ENCODE measurements around the gene MCRIP2. TPM values are rescaled to one million over a fixed set of nuclear protein-coding genes. Genes with fewer than 3 reads are reported as not detected.

The MCRIP2 gene
- total and polyA plus RNA-seq, 7 donors, result 52.1 to 132 (median 63.4) TPM

- Histone ChIP-seq H3K9me3 (no peaks in the 10 kb centered on the region), H3K36me3 (peaks cover 0 to 21% (median 12%) of the 10 kb centered on the region in 4 donors), H3K4me1 (peaks cover 0 to 53% (median 46%) of the 10 kb centered on the region in 4 donors), H3K27me3 (peaks cover 0 to 13% (median 0%) of the 10 kb centered on the region in 3 donors), H3K4me3 (no peak overlapping the region), H3K27ac (no peak overlapping the region)
- intact Hi-C loops (cut with DNase I), result no loop called here
- DNase-seq, result no peak
- TF ChIP-seq, protein P1, sequence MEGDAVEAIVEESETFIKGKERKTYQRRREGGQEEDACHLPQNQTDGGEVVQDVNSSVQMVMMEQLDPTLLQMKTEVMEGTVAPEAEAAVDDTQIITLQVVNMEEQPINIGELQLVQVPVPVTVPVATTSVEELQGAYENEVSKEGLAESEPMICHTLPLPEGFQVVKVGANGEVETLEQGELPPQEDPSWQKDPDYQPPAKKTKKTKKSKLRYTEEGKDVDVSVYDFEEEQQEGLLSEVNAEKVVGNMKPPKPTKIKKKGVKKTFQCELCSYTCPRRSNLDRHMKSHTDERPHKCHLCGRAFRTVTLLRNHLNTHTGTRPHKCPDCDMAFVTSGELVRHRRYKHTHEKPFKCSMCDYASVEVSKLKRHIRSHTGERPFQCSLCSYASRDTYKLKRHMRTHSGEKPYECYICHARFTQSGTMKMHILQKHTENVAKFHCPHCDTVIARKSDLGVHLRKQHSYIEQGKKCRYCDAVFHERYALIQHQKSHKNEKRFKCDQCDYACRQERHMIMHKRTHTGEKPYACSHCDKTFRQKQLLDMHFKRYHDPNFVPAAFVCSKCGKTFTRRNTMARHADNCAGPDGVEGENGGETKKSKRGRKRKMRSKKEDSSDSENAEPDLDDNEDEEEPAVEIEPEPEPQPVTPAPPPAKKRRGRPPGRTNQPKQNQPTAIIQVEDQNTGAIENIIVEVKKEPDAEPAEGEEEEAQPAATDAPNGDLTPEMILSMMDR (IDR thresholded peaks at IDR 0.05), result no peak
- TF ChIP-seq EP300 (IDR thresholded peaks at IDR 0.05), result no peak
- no peak for TF ChIP-seq POLR2AphosphoS5 (IDR thresholded peaks at IDR 0.05)
- TF ChIP-seq POLR2A (IDR thresholded peaks at IDR 0.05), result no peak
- WGBS, 2 donors, result 91 to 93% methylated on average over 22 of the region's 22 CpGs
Observed at GRCh38 chr16:634051-634670, 7.5 kb upstream of the MCRIP2 start.

GRCh38 chr16:634996-635395, 6.6 kb upstream of the MCRIP2 start:
- TF ChIP-seq EP300 (IDR thresholded peaks at IDR 0.05) (no peak), POLR2A (IDR thresholded peaks at IDR 0.05) (no peak), POLR2AphosphoS5 (IDR thresholded peaks at IDR 0.05) (no peak)
- TF ChIP-seq, protein P1 (IDR thresholded peaks at IDR 0.05), result no peak
- intact Hi-C loops (cut with DNase I), result no loop called here
- H3K27ac ChIP-seq, result no peak overlapping the region
- H3K4me1 ChIP-seq, result peaks cover 0 to 44% (median 41%) of the 10 kb centered on the region in 4 donors
- peaks cover 0 to 21% (median 12%) of the 10 kb centered on the region in 4 donors for H3K36me3 ChIP-seq
- H3K9me3 ChIP-seq, result no peaks in the 10 kb centered on the region
- WGBS, 2 donors, result 83 to 89% methylated on average over 7 of the region's 7 CpGs
- peaks cover 0 to 13% (median 0%) of the 10 kb centered on the region in 3 donors for H3K27me3 ChIP-seq
- DNase-seq, result no peak
- peak overlapping the region in 3 of 4 donors; percentile 64 to 98 (median 82) for H3K4me3 ChIP-seq

GRCh38 chr16:635573-636205, 5.9 kb upstream of the MCRIP2 start:
- Histone ChIP-seq H3K36me3 (peaks cover 0 to 21% (median 12%) of the 10 kb centered on the region in 4 donors), H3K27ac (peak overlapping the region; percentile 89 to 99 (median 97)), H3K9me3 (no peaks in the 10 kb centered on the region), H3K27me3 (peaks cover 0 to 13% (median 0%) of the 10 kb centered on the region in 3 donors), H3K4me1 (peaks cover 0 to 38% (median 34%) of the 10 kb centered on the region in 4 donors), H3K4me3 (peak overlapping the region; percentile 64 to 98 (median 81))
- WGBS, 2 donors, result 1 to 4% methylated on average over 55 of the region's 55 CpGs
- TF ChIP-seq, protein P1 (IDR thresholded peaks at IDR 0.05), result no peak
- TF ChIP-seq POLR2AphosphoS5 (IDR thresholded peaks at IDR 0.05), result no peak
- no peak for TF ChIP-seq POLR2A (IDR thresholded peaks at IDR 0.05)
- no peak for TF ChIP-seq EP300 (IDR thresholded peaks at IDR 0.05)
- intact Hi-C loops (cut with DNase I), result loop anchor here (2.0 kb wide), 1 partner anchor 47 kb away; no protein-coding TSS in a partner anchor
- DNase-seq, result no peak

GRCh38 chr16:636206-637080, 5.2 kb upstream of the MCRIP2 start, which contains the start of gene METTL26:
Gene METTL26 (minus strand): TSS chr16:636305. CDS start chr16:636290, 15 bp downstream.
- no peaks in the 10 kb centered on the region for H3K9me3 ChIP-seq
- peak; percentile 19 to 35 for TF ChIP-seq POLR2A (IDR thresholded peaks at IDR 0.05)
- TF ChIP-seq EP300 (IDR thresholded peaks at IDR 0.05), result no peak
- TF ChIP-seq POLR2AphosphoS5 (IDR thresholded peaks at IDR 0.05), result peak; percentile 71 to 82 (median 74)
- TF ChIP-seq, protein P1 (IDR thresholded peaks at IDR 0.05), result no peak
- peaks cover 0 to 6% (median 0%) of the 10 kb centered on the region in 3 donors for H3K27me3 ChIP-seq
- WGBS, 2 donors, result 0% methylated on average over 91 of the region's 91 CpGs
- peak within 1 kb of the TSS; percentile 89 to 99 (median 97) for H3K27ac ChIP-seq
- H3K36me3 ChIP-seq, result peaks cover 0 to 21% (median 12%) of the 10 kb centered on the region in 4 donors
- peak; percentile 98 for DNase-seq
- peaks cover 0 to 37% (median 31%) of the 10 kb centered on the region in 4 donors for H3K4me1 ChIP-seq
- H3K4me3 ChIP-seq, result peak within 1 kb of the TSS; percentile 64 to 98 (median 81)
- intact Hi-C loops (cut with DNase I), result loop anchor here (2.0 kb wide), 1 partner anchor 48 kb away; no protein-coding TSS in a partner anchor

Measured in sigmoid colon (tissue), 7 donors.